Measurements from ENCODE around the gene CRYBG1. TPM values are rescaled to one million over a fixed set of nuclear protein-coding genes. Genes with fewer than 3 reads are reported as not detected.
"Not testable (repeated sequence)": the region's sequence is repeated elsewhere in the genome, so short reads cannot be mapped to it uniquely, and the experiment has no call there.

CRYBG1 gene
- total RNA-seq, 1 experiment from 2014 or later = 10.1 TPM

- CTCF ChIA-PET = interaction anchor here (0.5 to 3.2 kb wide), 3 partner anchors 20 to 421 kb away, joined by 3 to 9 read pairs (median 3); no protein-coding TSS in a partner anchor
- Mint-ChIP-seq H3K9me3 (no peaks in the 10 kb centered on the region), H3K4me1 (peaks cover 8% of the 10 kb centered on the region; the same call in 1 of the 2 replicates), H3K27me3 (ENCODE audit: low read depth) (no peaks in the 10 kb centered on the region), H3K27ac (peak overlapping the region; percentile 48; the same call in 1 of the 2 replicates), H3K4me3 (no peak overlapping the region), H3K36me3 (peaks cover under 1% of the 10 kb centered on the region; the same call in 1 of the 2 replicates)
- no peak for ATAC-seq
- TF ChIP-seq NFE2L1 (CRISPR knock-in tag; IDR thresholded peaks at IDR 0.05) (no peak), HMGXB4 (CRISPR knock-in tag; IDR thresholded peaks at IDR 0.05) (no peak), ZNF416 (CRISPR knock-in tag; IDR thresholded peaks at IDR 0.05) (no peak), RELA (CRISPR knock-in tag; IDR thresholded peaks at IDR 0.05; ENCODE audit: borderline replicate concordance) (no peak), ZNF232 (CRISPR knock-in tag; IDR thresholded peaks at IDR 0.05) (no peak), JUN (CRISPR knock-in tag; IDR thresholded peaks at IDR 0.05) (no peak), SMAD4 (CRISPR knock-in tag; IDR thresholded peaks at IDR 0.05) (no peak), IRF1 (CRISPR knock-in tag; IDR thresholded peaks at IDR 0.05) (no peak), IRF2 (CRISPR knock-in tag; IDR thresholded peaks at IDR 0.05; ENCODE audit: borderline replicate concordance, low read depth) (no peak), ZBTB21 (CRISPR knock-in tag; IDR thresholded peaks at IDR 0.05; ENCODE audit: borderline replicate concordance) (no peak), CBFB (CRISPR knock-in tag; IDR thresholded peaks at IDR 0.05; ENCODE audit: low read depth) (no peak), TEAD4 (CRISPR knock-in tag; IDR thresholded peaks at IDR 0.05) (no peak), OVOL2 (CRISPR knock-in tag; IDR thresholded peaks at IDR 0.05; ENCODE audit: borderline replicate concordance) (no peak)
- DNase-seq (ENCODE audit: low spot score) = no peak
- POLR2A ChIA-PET = no interaction called here
Measured at GRCh38 chr6:106558364-106558763, 197.8 kb downstream of the CRYBG1 start.

GRCh38 chr6:106559659-106560058 lies 199.1 kb downstream of the CRYBG1 start:
- ATAC-seq; H3K27me3 Mint-ChIP-seq (ENCODE audit: low read depth); H3K27ac Mint-ChIP-seq; H3K36me3 Mint-ChIP-seq; DNase-seq (ENCODE audit: low spot score); H3K4me3 Mint-ChIP-seq; H3K9me3 Mint-ChIP-seq; POLR2A ChIA-PET: not testable (repeated sequence)
- H3K4me1 Mint-ChIP-seq = peaks cover 21% of the 10 kb centered on the region
- CTCF ChIA-PET = interaction anchor here (3.2 kb wide), 1 partner anchor 220 kb away, joined by 9 read pairs; no protein-coding TSS in a partner anchor

- ATAC-seq (no peak), DNase-seq (ENCODE audit: low spot score) (no peak)
- Mint-ChIP-seq H3K4me3 (no peak overlapping the region), H3K4me1 (peaks cover 21% of the 10 kb centered on the region), H3K27ac (no peak overlapping the region), H3K36me3 (no peaks in the 10 kb centered on the region), H3K9me3 (no peaks in the 10 kb centered on the region), H3K27me3 (ENCODE audit: low read depth) (no peaks in the 10 kb centered on the region)
- POLR2A ChIA-PET = no interaction called here
- CTCF ChIA-PET = interaction anchor here (0.8 to 1.0 kb wide), 2 partner anchors 221 to 419 kb away, joined by 3 read pairs; no protein-coding TSS in a partner anchor
- TF ChIP-seq ZNF281 (CRISPR knock-in tag; IDR thresholded peaks at IDR 0.05) = no peak
- no peak for TF ChIP-seq AR (CRISPR knock-in tag; IDR thresholded peaks at IDR 0.05)
- no peak for TF ChIP-seq ZSCAN18 (CRISPR knock-in tag; IDR thresholded peaks at IDR 0.05)
- no peak for TF ChIP-seq GRHL2 (CRISPR knock-in tag; IDR thresholded peaks at IDR 0.05; ENCODE audit: insufficient replicate concordance, severe bottlenecking)
- no peak for TF ChIP-seq IRF1 (CRISPR knock-in tag; IDR thresholded peaks at IDR 0.05)
- TF ChIP-seq SOX15 (CRISPR knock-in tag; IDR thresholded peaks at IDR 0.05) = no peak
- TF ChIP-seq ZNF263 (CRISPR knock-in tag; IDR thresholded peaks at IDR 0.05; ENCODE audit: low read depth) = no peak
Measured at GRCh38 chr6:106560996-106561685, 200.6 kb downstream of the CRYBG1 start.

Data from WTC11 (cell line).